ENCODE data around the gene TIFAB. TPM values are rescaled to one million over a fixed set of nuclear protein-coding genes. Genes with fewer than 3 reads are reported as not detected.

TIFAB gene
- total RNA-seq, 2 donors from 2014 or later, result not detected

- no peaks in the 10 kb centered on the region for H3K4me1 ChIP-seq (replicated peaks)
- TF ChIP-seq POLR2A (IDR thresholded peaks at IDR 0.05) (no peak), POLR2AphosphoS5 (IDR thresholded peaks at IDR 0.05) (no peak), CTCF (IDR thresholded peaks at IDR 0.05) (no peak)
- no peak overlapping the region for H3K27ac ChIP-seq
- no peaks in the 10 kb centered on the region for H3K27me3 ChIP-seq (replicated peaks; ENCODE audit: insufficient read depth)
- H3K36me3 ChIP-seq, result no peaks in the 10 kb centered on the region
- 55% methylated on average over 5 of the region's 5 CpGs for WGBS
- no peak for DNase-seq (ENCODE audit: low spot score)
- intact Hi-C loops (cut with DNase I), result no loop called here
- H3K4me3 ChIP-seq, result no peak overlapping the region
- no peaks in the 10 kb centered on the region for H3K9me3 ChIP-seq
Observed at GRCh38 chr5:135469911-135470310, 17.8 kb upstream of the TIFAB start.

- intact Hi-C loops (cut with DNase I), result no loop called here
- H3K4me1 ChIP-seq (replicated peaks), result no peaks in the 10 kb centered on the region
- no peak for TF ChIP-seq CTCF (IDR thresholded peaks at IDR 0.05)
- TF ChIP-seq POLR2AphosphoS5 (IDR thresholded peaks at IDR 0.05), result no peak
- no peak for TF ChIP-seq POLR2A (IDR thresholded peaks at IDR 0.05)
- no peak overlapping the region for H3K27ac ChIP-seq
- 87% methylated on average over 2 of the region's 2 CpGs for WGBS
- no peak for DNase-seq (ENCODE audit: low spot score)
- no peak overlapping the region for H3K4me3 ChIP-seq
- no peaks in the 10 kb centered on the region for H3K27me3 ChIP-seq (replicated peaks; ENCODE audit: insufficient read depth)
- no peaks in the 10 kb centered on the region for H3K9me3 ChIP-seq
- no peaks in the 10 kb centered on the region for H3K36me3 ChIP-seq
Observed at GRCh38 chr5:135468541-135468940, 16.4 kb upstream of the TIFAB start.

- H3K27me3 ChIP-seq (replicated peaks; ENCODE audit: insufficient read depth), result no peaks in the 10 kb centered on the region
Observed at GRCh38 chr5:135467871-135468485, 15.8 kb upstream of the TIFAB start.

GRCh38 chr5:135467051-135467625 is 15.0 kb upstream of the TIFAB start:
- no peak for TF ChIP-seq CTCF (IDR thresholded peaks at IDR 0.05)
- no peak for TF ChIP-seq POLR2AphosphoS5 (IDR thresholded peaks at IDR 0.05)
- TF ChIP-seq POLR2A (IDR thresholded peaks at IDR 0.05), result no peak
- H3K9me3 ChIP-seq, result no peaks in the 10 kb centered on the region
- no peaks in the 10 kb centered on the region for H3K36me3 ChIP-seq
- DNase-seq (ENCODE audit: low spot score), result no peak
- H3K27me3 ChIP-seq (replicated peaks; ENCODE audit: insufficient read depth), result no peaks in the 10 kb centered on the region
- WGBS, result 90% methylated on average over 15 of the region's 15 CpGs
- H3K4me1 ChIP-seq (replicated peaks), result no peaks in the 10 kb centered on the region
- H3K4me3 ChIP-seq, result no peak overlapping the region
- no peak overlapping the region for H3K27ac ChIP-seq
- intact Hi-C loops (cut with DNase I), result no loop called here

More at GRCh38 chr5:135467871-135468485, 15.8 kb upstream of the TIFAB start:
- intact Hi-C loops (cut with DNase I), result no loop called here
- no peaks in the 10 kb centered on the region for H3K4me1 ChIP-seq (replicated peaks)
- H3K36me3 ChIP-seq, result no peaks in the 10 kb centered on the region
- DNase-seq (ENCODE audit: low spot score), result no peak
- no peaks in the 10 kb centered on the region for H3K9me3 ChIP-seq
- no peak overlapping the region for H3K27ac ChIP-seq
- H3K4me3 ChIP-seq, result no peak overlapping the region
- TF ChIP-seq POLR2A (IDR thresholded peaks at IDR 0.05) (no peak), POLR2AphosphoS5 (IDR thresholded peaks at IDR 0.05) (no peak), CTCF (IDR thresholded peaks at IDR 0.05) (no peak)
- WGBS, result 96% methylated on average over 4 of the region's 4 CpGs
